Superior temporal gyrus (tissue), 1 donor: Measurements from ENCODE around the gene RAB8B.

Experiments
- DNase-seq: peaks from one replicate; pipeline ENCODE4 v3.0.0-alpha.2; 2016; ENCODE audit errors: extremely low spot score

RAB8B gene

DNA sequence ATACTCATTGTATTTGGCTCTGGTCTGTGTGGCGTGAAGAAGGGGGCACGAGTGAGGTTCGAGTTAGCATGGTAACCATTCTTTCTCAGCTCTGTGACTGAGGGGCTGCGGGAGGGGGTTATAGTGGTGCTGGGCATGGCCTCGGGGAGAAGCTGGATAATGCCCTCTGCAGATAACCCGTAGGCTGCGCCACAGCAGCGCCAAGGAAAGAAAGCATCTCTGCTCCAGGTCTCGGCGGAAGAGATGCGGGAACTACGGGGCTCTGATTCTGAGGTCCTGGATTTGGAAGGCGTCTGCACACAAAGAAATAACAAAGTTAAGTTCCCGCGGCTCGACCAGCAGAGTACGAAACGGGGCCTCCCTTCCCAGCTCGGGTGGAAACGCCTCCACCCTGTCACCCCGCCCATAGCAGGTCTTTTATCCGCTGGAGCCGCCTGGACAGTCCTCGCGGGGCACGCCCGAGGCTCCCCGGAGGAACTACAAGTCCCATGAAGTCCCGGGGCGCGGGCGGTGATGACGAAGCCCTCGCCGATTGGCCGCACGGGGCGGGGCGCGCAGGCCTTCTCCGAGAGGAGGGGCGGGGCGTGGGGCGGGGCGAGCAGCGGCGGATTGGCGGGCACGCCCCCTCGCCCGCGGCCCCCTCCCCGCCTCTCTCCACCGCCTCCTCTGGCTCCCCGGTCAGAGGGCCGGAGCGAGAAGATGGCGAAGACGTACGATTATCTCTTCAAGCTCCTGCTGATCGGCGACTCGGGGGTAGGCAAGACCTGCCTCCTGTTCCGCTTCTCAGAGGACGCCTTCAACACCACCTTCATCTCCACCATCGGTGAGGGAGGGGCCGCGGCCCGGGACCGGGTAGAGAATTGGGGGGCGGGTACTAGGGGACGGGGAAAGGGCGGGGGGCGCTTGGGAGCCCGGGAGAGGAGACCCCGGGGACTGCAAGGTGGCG lies at the start of gene RAB8B:
Gene RAB8B (plus strand): TSS at position 681 of the 946 bp plus-strand sequence. CDS start 19 bp downstream, at position 700.
- DNase-seq: peak; percentile 95

DNA sequence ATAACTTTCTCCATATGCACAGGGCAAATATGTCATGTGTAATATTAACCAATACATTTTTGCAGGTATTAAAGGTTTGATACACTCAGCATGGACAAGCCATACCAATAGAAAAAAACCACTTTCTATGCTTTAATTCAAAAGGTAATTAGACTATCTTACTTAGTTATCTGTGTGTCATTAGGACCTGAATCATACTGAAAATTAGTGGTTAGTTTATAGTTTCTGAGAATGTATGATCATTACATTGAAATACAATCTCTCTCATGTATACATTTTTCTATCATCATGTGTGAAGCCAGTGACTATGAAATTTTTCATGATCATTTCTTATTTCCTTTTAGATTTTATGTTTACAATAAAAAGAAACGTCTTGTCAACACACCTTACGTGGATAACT lies 48.5 kb upstream of the RAB8B start:
- no peak for DNase-seq

DNA sequence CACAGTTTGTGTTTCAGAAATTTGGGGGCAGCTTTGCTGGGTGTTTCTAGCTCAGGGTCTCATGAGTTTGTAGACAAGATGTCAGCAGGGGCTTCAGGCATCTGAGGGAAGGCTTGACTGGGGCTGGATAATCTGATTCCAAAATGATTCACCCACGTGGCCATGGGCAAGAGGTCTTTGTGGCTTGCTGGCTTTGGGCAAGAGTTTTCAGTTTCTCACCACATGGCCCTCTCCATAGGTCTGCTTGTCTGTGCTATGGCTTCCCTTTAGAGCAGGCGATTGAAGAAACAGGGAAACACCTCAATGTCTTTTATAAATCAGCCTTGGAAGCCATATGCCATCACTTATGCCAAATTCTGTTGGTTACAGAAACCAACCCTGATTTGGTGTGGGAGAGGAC lies 44.0 kb upstream of the RAB8B start:
- no peak for DNase-seq

DNA sequence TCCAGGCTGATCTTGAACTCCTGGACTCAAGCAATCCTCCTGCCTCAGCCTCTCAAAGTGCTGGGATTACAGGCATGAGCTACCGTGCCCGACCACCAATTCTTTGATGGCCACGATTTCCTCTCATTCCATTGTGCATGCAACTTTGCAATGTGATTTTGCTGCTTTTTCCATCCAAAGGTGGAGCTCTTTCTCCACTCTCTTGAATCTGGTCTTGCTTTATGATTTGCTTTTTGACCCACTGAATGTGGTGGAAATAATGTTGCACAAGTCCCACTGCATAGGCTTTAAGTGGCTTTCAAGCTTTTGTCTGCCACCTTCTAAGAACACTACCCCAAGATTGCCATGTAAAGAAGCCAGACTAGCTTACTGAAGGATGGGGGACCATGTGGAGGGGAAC lies 42.7 kb upstream of the RAB8B start:
- DNase-seq: no peak

DNA sequence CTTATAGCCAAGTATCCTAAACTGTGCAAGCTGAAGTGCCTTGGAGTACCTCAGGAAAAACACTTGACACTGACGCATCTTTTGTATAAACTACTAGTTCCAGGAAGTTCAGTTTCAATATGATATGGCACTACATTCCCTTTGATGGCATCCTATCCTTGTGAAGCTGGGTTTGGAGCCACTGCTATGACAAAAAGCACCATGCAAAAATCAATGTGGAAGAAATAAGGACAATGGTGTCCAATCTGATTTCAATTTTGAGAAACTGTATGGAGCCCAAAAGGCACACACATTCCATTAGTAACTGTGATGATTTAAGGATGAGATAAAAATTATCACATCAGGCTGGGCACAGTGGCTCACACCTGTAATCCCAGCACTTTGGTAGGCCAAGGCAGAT lies 37.7 kb upstream of the RAB8B start:
- no peak for DNase-seq

DNA sequence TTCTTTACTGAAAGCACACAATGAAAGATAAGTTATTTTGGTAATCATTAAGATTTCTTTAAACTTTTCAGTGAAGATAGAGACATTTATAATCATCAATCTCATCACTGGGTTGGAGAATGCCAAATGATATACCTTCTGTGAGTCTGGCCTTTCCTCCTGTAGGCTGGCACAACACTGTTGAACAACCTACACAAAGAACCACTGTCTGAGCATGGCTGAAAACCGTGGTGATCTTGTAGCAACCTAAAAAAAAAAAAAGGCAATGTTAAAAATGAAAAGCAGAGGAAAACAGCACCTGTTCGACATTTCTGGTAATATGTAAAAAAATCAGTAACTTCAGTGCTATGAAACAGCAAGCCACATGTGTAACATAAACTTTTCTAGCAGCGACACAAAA lies 33.9 kb upstream of the RAB8B start:
- DNase-seq: no peak

DNA sequence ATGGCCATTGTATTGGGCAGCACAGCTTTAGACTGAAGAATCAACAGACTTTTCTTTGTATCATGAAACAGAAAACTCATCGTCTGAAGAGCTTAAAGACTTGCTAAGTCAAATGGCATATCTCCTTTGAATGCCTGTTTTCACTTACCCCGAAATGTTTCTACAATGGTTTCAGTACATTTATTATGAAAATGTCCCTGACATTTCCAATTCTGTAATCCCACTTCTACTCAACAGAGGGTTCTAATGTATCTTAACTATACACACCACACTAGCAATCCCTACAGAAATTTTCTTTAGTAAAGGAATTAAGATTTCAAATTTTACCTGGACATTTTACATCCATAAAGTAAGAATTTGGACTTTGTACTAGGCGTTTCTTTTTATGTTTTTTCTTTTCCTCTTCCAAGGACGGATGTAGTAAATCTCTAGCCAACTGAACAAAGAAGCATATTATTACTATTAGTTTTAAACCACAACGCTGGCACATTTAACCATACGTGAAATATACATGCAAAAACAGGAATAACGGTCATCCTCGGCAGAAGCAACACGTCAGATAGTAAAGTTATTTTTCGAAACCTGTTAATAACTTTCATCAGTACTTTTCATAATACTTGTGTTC lies 33.2 kb upstream of the RAB8B start:
- peak; percentile 74 for DNase-seq

DNA sequence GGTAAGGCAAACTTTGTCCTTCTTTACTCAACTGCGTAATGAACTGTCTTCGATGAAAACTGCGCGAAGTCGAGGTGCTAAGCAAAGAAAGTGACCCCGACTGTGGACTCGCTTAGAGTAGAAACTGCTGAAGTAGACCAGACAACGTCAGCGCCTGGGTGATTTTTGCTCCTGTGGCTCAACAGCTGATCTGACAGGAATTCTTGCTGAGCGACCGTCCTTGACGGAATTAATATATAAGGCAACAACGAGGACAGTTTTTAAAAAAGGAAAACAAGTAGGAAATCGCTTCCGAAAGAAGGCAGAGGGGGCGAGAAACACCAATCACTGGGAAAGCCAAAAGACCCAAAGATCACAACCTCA lies 32.7 kb upstream of the RAB8B start:
- peak; percentile 75 for DNase-seq

DNA sequence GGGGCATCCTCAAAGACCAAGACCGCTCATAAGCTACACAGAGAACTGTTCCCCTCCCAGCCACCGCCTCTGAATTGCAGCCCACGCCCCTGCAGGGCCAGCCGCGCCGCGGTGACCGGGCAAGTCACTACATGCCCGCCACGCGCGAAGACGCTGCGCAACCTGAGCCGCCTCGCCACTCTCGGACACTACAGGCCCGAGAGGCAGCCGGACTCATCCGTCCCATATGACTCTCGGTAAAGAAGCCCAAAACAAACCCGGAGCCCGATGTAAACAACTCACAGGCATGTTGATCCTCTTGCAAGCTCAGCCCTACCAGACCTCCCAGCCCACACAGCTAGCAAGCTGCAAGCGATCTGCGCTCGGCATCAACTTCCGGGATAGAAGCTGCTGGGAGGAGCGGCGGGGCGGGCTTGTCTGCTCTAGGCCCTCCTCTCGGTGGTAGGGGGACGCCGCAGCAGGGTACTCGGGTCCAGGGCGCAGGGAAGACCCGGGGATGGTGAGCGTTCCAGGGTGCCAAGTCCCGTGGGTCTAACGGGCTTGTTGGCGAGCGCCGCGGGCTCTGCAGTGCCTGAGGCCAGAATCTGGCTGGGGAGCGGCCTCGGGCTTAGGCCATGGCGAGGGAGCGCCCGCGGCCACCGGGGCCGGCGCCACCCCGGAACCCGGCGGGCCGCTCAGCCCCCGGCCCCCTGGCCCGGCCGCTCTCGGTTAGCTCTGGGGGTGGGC lies 32.1 kb upstream of the RAB8B start, which contains the start of gene RPS27L:
Gene RPS27L (minus strand): TSS at position 360 of the 726 bp plus-strand sequence. CDS start 72 bp downstream, at position 288.
- peak; percentile 92 for DNase-seq

DNA sequence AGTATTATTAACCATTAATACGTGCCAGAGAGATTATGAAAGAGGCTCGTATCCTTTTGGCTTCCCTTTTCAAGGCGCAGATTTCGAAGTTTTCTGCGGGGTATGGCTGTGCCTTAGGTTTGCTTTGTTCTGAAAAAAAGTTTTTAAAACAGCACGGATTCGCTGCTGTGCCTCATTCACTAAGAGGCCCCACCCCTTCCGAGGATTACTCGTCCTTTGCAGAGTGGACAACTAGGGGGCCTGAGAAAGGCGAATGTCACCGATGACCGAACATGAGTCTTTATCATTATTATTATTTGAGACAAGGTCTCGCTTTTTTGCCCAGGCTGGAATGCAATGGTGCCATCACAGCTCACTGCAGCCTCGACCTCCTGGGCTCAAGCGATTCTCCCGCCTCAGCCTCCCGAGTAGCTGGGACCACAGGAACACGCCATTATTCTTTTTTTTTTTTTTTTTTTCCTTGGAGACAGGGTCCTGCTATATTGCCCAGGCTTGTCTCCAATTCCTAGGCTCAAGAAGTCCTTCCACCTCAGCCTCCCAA lies 31.4 kb upstream of the RAB8B start:
- peak; percentile 64 for DNase-seq

DNA sequence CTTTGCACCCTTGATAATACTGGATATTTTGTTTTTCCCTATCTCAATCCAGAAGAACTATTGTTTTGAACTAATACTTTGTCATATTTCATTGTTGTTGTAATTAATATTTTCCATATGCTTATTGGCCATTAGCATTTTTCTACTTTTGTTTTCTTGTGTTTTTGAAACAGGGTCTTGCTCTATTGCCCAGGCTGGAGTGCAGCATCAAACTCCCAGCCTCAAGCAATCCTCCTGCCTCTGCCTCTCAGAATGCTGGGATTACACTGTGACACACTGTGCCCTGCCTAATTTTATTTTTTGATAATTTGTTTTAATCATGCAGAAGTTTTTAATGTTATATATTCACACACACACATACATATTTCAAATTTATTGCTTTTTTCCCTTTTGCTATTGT lies 28.8 kb upstream of the RAB8B start:
- no peak for DNase-seq

DNA sequence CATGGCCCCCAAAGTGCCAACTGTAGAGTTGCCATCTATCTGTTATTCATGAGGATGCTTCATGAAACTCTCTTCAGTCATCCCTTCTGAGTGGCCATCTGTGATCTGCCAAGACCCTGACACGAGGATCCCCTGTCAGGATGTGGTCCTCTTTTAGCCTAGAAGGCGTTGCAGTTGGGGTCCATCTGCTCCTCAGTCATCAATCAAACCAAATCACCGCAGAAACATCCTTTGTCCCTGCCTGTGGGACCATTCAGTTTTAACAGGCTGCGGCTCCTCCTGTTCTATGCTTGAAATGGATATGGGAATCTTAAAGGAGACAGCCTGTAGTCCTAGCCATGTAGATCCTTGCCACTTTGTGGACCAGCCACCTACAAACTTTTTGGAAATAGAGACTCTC lies 26.2 kb upstream of the RAB8B start:
- DNase-seq: no peak

DNA sequence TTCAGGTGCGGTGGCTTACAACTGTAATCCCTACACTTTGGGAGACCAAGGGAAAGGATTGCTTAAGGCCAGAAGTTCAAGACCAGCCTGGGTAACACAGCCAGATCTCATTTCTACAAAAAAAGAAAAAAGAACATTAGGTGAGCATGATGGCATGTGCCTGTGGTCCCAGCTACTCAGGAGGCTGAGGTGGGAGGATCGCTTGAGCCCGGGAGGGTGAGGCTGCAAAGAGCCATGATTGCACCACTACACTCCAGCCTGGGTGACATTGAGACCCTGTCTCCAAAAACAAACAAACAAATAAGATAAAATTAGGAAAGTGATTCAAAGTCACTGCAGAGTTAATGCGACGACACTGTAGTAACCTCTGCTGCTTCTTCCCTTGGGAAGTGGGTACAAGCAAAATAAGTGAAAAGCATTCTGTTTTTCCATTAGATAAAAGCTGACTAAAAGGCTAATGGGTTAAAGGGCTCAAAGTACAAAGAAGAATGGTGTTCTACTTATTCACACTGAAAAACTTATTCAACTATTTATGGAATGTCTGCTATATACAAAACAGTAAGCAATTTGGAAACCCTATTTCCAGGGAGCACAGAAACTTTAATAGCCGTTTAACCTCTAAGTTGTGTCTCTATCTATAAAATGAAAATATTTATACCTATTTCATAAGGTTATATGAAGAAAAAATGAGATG lies 24.1 kb upstream of the RAB8B start:
- no peak for DNase-seq

DNA sequence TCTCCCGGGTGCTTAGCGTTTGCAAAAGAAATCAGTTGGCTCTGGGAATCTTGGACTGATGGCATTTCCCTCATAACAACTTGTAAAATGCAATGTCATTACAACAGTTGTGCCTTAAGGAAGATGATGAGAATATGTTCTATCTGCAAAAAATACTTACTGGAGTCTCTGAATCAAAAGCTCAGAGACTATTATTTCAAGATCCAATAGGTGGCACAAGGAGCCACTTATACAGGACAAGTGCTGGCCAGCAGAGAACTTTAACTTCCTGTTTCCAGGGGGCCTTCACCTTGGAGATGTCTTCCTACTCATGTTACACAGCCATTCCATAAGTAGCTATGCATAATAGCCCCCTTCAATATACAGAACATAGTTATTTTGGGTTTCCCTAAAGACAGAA lies 23.2 kb upstream of the RAB8B start:
- no peak for DNase-seq

DNA sequence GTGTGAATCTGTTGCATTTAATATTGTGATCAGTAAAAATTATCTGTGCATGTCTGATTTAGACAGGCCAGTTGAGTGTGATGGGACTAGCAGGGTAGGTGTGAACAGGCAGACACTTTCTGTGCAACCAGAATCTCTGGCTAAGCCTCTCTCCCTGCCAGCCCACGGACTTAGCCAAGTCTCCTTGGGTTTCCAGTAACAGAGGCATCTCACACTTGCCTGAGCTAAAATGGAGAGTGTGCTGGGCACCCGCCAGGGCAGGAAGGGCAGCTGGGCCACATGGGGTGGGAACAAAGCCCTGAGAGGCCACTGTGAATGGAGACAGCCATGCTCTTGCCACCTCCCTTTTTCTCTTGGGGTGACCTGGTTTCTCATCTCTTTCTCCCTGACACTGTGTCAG lies 19.6 kb upstream of the RAB8B start:
- no peak for DNase-seq

DNA sequence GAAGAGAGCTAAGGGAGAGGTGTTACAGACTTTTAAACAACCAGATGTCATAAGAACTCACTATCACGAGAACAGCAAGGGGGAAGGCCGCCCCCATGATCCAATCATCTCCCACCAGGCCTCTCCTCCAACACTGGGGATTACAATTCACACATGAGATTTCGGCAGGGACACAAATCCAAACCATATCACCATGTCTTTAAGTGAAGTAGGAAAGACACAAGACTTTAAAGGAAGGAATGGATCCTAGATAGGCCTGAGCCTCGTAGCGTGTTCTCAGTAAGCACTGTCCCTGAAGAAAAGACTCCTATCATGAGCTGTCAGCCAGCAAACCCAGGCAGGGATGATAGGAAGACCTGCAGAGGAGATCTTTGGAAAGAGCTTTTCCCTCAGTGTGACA lies 17.0 kb upstream of the RAB8B start:
- no peak for DNase-seq

DNA sequence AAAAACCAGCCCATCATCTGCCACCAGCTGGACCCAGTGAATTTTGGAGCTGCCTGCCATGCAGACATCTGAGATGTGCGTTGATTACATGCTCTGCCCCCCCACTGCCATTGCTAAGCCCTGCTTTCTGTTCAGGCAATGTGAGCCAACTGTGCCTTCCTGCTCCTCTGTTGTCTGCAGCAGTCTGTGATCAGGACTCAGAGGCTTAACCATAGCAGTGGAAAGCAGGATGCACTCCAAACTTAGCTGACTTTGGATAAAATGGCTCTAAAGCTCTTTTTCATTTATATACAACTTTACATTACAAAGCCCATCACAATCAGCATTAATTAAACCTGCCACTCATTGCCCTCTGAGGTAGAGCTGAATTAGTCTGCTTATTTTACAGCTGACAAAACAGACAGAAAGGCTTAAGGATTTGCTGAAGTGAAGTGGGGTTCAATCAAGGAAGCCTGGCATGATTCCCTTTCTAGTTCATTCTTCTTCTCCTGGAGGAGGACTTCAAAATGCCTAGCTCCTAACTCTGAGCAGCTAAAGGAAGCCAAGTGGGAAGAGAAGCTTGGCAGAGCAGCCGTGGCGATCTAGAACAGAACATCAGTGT lies 16.5 kb upstream of the RAB8B start:
- peak; percentile 60 for DNase-seq

DNA sequence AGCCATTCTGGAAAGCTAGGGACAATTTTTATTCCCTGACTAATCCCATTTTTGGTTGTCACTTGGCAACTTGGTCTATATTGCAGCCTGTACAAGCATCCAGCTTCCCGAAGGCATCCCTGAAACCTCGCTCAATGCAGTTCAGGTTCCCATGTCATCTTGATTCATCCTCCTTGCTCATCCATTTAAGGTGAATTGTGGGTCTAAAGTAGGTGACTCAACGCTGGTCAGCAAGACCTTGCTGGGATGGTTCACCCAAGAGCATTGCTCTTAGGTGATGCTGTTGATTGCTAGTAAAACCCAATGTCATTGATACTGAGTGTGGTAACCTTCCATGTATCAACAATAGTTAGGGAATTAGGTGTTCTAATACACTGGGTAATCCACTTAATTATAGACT lies 13.1 kb upstream of the RAB8B start:
- DNase-seq: no peak

DNA sequence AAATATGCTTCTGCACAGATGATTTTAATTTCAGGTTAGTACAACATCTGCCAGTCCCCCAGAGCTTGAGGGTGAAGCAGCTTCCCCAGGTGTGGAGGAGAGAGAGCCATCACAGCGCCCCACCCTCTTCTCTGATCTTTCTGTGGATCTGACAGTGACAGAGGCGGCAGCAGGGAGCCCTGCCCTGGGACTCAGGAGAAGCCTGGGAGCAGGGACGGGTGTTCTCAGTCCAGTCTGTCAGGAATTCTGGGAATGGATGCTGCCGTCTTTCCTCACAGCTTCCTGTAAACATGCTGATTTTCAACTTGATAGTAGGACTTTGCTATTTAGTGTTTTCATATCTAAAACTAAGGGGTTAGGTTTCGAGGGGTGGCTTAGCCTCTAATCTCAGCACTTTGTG lies 11.4 kb upstream of the RAB8B start:
- no peak for DNase-seq

DNA sequence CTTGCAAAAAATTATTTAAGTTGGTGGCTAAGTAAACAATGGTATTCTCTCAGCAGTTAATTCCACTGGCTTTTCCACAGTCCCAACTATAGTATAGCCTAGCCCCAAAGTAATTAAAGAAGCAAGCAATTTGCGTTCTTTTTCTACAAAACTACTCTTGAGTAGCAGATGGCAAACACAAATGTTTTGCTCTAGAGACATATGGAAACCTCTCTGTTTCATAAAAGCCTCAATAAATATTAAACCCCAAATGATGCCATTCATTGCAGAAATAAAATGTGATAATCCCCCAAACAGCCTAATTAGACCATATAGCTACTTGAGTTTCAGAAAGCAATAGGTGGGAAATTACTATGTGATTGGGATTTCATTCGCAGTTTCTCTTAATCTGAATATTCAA lies 8.7 kb upstream of the RAB8B start:
- no peak for DNase-seq

DNA sequence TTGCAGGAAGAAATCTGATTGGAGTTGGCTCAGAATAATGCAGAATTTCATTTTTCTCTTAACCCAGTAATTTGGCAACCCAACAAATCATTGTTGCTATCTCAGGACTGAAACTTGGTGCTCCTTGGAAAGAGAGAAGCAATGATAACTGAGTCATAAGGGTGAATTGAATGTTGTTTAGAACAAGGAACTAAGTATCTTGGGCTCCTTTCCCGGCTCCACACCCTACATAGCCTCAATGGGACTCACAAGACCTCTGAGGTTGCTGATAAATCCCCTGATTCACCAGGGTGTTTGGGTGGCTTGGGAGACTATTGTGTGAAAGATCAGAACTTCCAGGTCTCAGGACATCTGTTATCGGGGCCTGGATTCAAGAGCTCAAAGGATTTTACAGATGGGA lies 7.8 kb upstream of the RAB8B start:
- DNase-seq: no peak
